ENCODE data around the gene LYSMD1. TPM values are rescaled to one million over a fixed set of nuclear protein-coding genes. Genes with fewer than 3 reads are reported as not detected.

The LYSMD1 gene
- total and polyA plus RNA-seq, 2 donors (not counting 3 experiments of a cell fraction or from before 2014, with no cell fraction given) = 1.7 to 8.2 TPM

GRCh38 chr1:151113877-151114276 lies 51.8 kb downstream of the LYSMD1 start:
- Histone ChIP-seq H3K4me2 (ENCODE audit: insufficient read depth, low read length) (no peak overlapping the region), H3K27me3 (ENCODE audit: control insufficient read depth in 2 of 2, insufficient read depth in 2 of 2, low read length in 2 of 2) (no peaks in the 10 kb centered on the region), H3K36me3 (ENCODE audit: control insufficient read depth in 2 of 2, extremely low read depth in 1 of 2, insufficient read depth in 2 of 2, low read length in 2 of 2) (no peaks in the 10 kb centered on the region), H3K79me2 (ENCODE audit: control insufficient read depth, insufficient read depth, low read length) (no peaks in the 10 kb centered on the region), H3K9ac (replicated peaks; ENCODE audit: extremely low read depth, insufficient read depth, low read length) (no peak overlapping the region), H4K20me1 (replicated peaks; ENCODE audit: control insufficient read depth, extremely low read depth, insufficient read depth, low read length) (no peaks in the 10 kb centered on the region), H3K4me1 (ENCODE audit: control insufficient read depth, extremely low read depth, insufficient read depth, low read length) (no peaks in the 10 kb centered on the region), H3K9me3 (replicated peaks; ENCODE audit: control insufficient read depth, insufficient read depth, low read length) (no peaks in the 10 kb centered on the region), H3K27ac (ENCODE audit: insufficient read depth, low read depth, low read length) (no peak overlapping the region), H3K9me1 (replicated peaks; ENCODE audit: control insufficient read depth, extremely low read depth, insufficient read depth, low read length) (no peaks in the 10 kb centered on the region), H2AFZ (ENCODE audit: low read depth, low read length) (no peak overlapping the region), H3K4me3 (replicated peaks in 1 of 3; ENCODE audit: insufficient read depth in 1 of 3, low read depth in 1 of 3, low read length in 3 of 3) (no peak overlapping the region)
- intact Hi-C loops (cut with micrococcal nuclease) = no loop called here
- BruUV-seq (replicated peaks) = no TSS peak
- POLR2A ChIA-PET = interaction anchor here (0.6 kb wide), 1 partner anchor 56 kb away, joined by 3 read pairs; no protein-coding TSS in a partner anchor
- dilution Hi-C loops (cut with MboI; ENCODE audit: extremely low pct_ligation_motif_present, low sequenced_read_pairs) = no loop called here
- DNase-seq (ENCODE audit: low read depth, low spot score) (no peak), FAIRE-seq (no peak)
- CTCF ChIA-PET = interaction anchor here (3.6 kb wide), 1 partner anchor 14 kb away, joined by 22 read pairs; no protein-coding TSS in a partner anchor
- TF ChIP-seq FOS (IDR thresholded peaks at IDR 0.05; ENCODE audit: borderline replicate concordance, insufficient read depth, low read length) (no peak), POLR2AphosphoS5 (IDR thresholded peaks at IDR 0.05; ENCODE audit: insufficient read depth, low read depth, low read length) (no peak), JUN (IDR thresholded peaks at IDR 0.05; ENCODE audit: borderline replicate concordance, insufficient read depth, insufficient read length, low read depth) (no peak), GATA2 (IDR thresholded peaks at IDR 0.05; ENCODE audit: insufficient read depth, insufficient read length, low read depth, low read length) (no peak), POLR2A (IDR thresholded peaks at IDR 0.05; ENCODE audit: low read depth, low read length) (no peak), MYC (IDR thresholded peaks at IDR 0.05; ENCODE audit: low read depth, low read length) (no peak), MAX (IDR thresholded peaks at IDR 0.05; ENCODE audit: insufficient read depth, insufficient read length) (no peak), CTCF (IDR thresholded peaks at IDR 0.05; ENCODE audit: extremely low read depth in 1 of 2, insufficient read depth in 1 of 2, low read depth in 1 of 2, low read length in 2 of 2) (no peak), EZH2 (IDR thresholded peaks at IDR 0.05; ENCODE audit: borderline replicate concordance, low read depth, low read length, severe bottlenecking) (no peak)

Other genes starting within 250 kb of the LYSMD1 start
- 42.0 and 49.2 TPM in 2 replicates for gene SETDB1, start 239.5 kb downstream of the LYSMD1 start, total RNA-seq
- 25.1 and 25.3 TPM in 2 replicates for gene SETDB1, start 239.5 kb downstream of the LYSMD1 start, polyA plus RNA-seq
- 155 and 171 TPM in 2 replicates for gene CERS2, start 191.1 kb downstream of the LYSMD1 start, total RNA-seq
- gene CERS2, start 191.1 kb downstream of the LYSMD1 start, polyA plus RNA-seq = 143 and 158 TPM in 2 replicates
- gene ANXA9, start 183.6 kb downstream of the LYSMD1 start, total RNA-seq = not detected in 2 replicates
- not detected in 2 replicates for gene ANXA9, start 183.6 kb downstream of the LYSMD1 start, polyA plus RNA-seq
- 11.7 and 12.0 TPM in 2 replicates for gene MINDY1, start 159.0 kb downstream of the LYSMD1 start, total RNA-seq
- gene MINDY1, start 159.0 kb downstream of the LYSMD1 start, polyA plus RNA-seq = 15.4 and 16.1 TPM in 2 replicates
- 8.0 and 8.6 TPM in 2 replicates for gene PRUNE1, start 157.5 kb downstream of the LYSMD1 start, total RNA-seq
- gene PRUNE1, start 157.5 kb downstream of the LYSMD1 start, polyA plus RNA-seq = 17.5 and 19.3 TPM in 2 replicates
- 0.42 and 0.67 TPM in 2 replicates for gene BNIPL, start 129.3 kb downstream of the LYSMD1 start, total RNA-seq
- 0.26 and 0.41 TPM in 2 replicates for gene BNIPL, start 129.3 kb downstream of the LYSMD1 start, polyA plus RNA-seq
- 3.2 and 3.5 TPM in 2 replicates for gene C1orf56, start 118.2 kb downstream of the LYSMD1 start, total RNA-seq
- 3.0 and 3.6 TPM in 2 replicates for gene C1orf56, start 118.2 kb downstream of the LYSMD1 start, polyA plus RNA-seq
- 85.9 and 92.7 TPM in 2 replicates for gene CDC42SE1, start 106.3 kb downstream of the LYSMD1 start, total RNA-seq
- gene CDC42SE1, start 106.3 kb downstream of the LYSMD1 start, polyA plus RNA-seq = 58.4 and 59.6 TPM in 2 replicates
- 26.5 and 38.1 TPM in 2 replicates for gene MLLT11, start 105.5 kb downstream of the LYSMD1 start, total RNA-seq
- gene MLLT11, start 105.5 kb downstream of the LYSMD1 start, polyA plus RNA-seq = 24.4 and 25.2 TPM in 2 replicates
- 4.3 and 5.0 TPM in 2 replicates for gene GABPB2, start 95.1 kb downstream of the LYSMD1 start, total RNA-seq
- 2.6 and 3.6 TPM in 2 replicates for gene GABPB2, start 95.1 kb downstream of the LYSMD1 start, polyA plus RNA-seq
- gene SEMA6C, start 19.3 kb downstream of the LYSMD1 start, total RNA-seq = 46.2 and 53.0 TPM in 2 replicates
- gene SEMA6C, start 19.3 kb downstream of the LYSMD1 start, polyA plus RNA-seq = 66.0 and 71.9 TPM in 2 replicates
- not detected in 2 replicates for gene TNFAIP8L2, start 9.3 kb downstream of the LYSMD1 start, total RNA-seq
- 0.06 TPM in 1 of 2 replicates, not detected in the other for gene TNFAIP8L2, start 9.3 kb downstream of the LYSMD1 start, polyA plus RNA-seq
- gene SCNM1, start 242 bp upstream of the LYSMD1 start, total RNA-seq = 43.1 and 49.0 TPM in 2 replicates
- gene SCNM1, start 242 bp upstream of the LYSMD1 start, polyA plus RNA-seq = 14.1 and 17.3 TPM in 2 replicates
- 1.4 TPM in 2 replicates for gene TMOD4, start 10.1 kb upstream of the LYSMD1 start, total RNA-seq
- 0.22 TPM in 1 of 2 replicates, not detected in the other for gene TMOD4, start 10.1 kb upstream of the LYSMD1 start, polyA plus RNA-seq
- gene VPS72, start 24.3 kb upstream of the LYSMD1 start, total RNA-seq = 83.1 and 85.2 TPM in 2 replicates
- 73.1 and 76.2 TPM in 2 replicates for gene VPS72, start 24.3 kb upstream of the LYSMD1 start, polyA plus RNA-seq
- gene PIP5K1A, start 32.6 kb upstream of the LYSMD1 start, total RNA-seq = 72.1 and 77.0 TPM in 2 replicates
- gene PIP5K1A, start 32.6 kb upstream of the LYSMD1 start, polyA plus RNA-seq = 79.3 and 89.2 TPM in 2 replicates
- gene PSMD4, start 88.8 kb upstream of the LYSMD1 start, total RNA-seq = 181 and 184 TPM in 2 replicates
- gene PSMD4, start 88.8 kb upstream of the LYSMD1 start, polyA plus RNA-seq = 251 and 266 TPM in 2 replicates
- 15.5 and 17.9 TPM in 2 replicates for gene ZNF687, start 116.4 kb upstream of the LYSMD1 start, total RNA-seq
- gene ZNF687, start 116.4 kb upstream of the LYSMD1 start, polyA plus RNA-seq = 20.1 and 30.9 TPM in 2 replicates
- gene PI4KB, start 161.5 kb upstream of the LYSMD1 start, total RNA-seq = 58.3 and 60.9 TPM in 2 replicates
- 63.3 and 67.8 TPM in 2 replicates for gene PI4KB, start 161.5 kb upstream of the LYSMD1 start, polyA plus RNA-seq
- gene RFX5, start 181.3 kb upstream of the LYSMD1 start, total RNA-seq = 46.3 and 52.8 TPM in 2 replicates
- 18.9 and 23.5 TPM in 2 replicates for gene RFX5, start 181.3 kb upstream of the LYSMD1 start, polyA plus RNA-seq
- gene SELENBP1, start 206.8 kb upstream of the LYSMD1 start, total RNA-seq = 12.4 and 18.0 TPM in 2 replicates
- 37.3 and 40.6 TPM in 2 replicates for gene SELENBP1, start 206.8 kb upstream of the LYSMD1 start, polyA plus RNA-seq
- 322 and 335 TPM in 2 replicates for gene PSMB4, start 233.7 kb upstream of the LYSMD1 start, total RNA-seq
- gene PSMB4, start 233.7 kb upstream of the LYSMD1 start, polyA plus RNA-seq = 835 and 874 TPM in 2 replicates